DND-41 (cell line): ENCODE data around the gene KRTAP17-1.

Source experiments
- CTCF ChIP-seq: IDR thresholded peaks from 2 replicates; pipeline ENCODE4 v1.5.1; 2012; ENCODE audit warnings: borderline replicate concordance, low read length, moderate library complexity, mild to moderate bottlenecking; ENCODE audit not compliant: poor library complexity, severe bottlenecking; ENCODE audit errors: extremely low read depth
- EZH2 ChIP-seq: IDR thresholded peaks from 3 replicates; pipeline ENCODE4 v1.6.1; 2012; ENCODE audit warnings: borderline replicate concordance, low read depth, mild to moderate bottlenecking, moderate library complexity, low read length, inconsistent platforms; ENCODE audit not compliant: severe bottlenecking

- TF ChIP-seq CTCF (no peak), EZH2 (no peak)
Observed at GRCh38 chr17:41354536-41354935, 39.0 kb upstream of the KRTAP17-1 start.
